Measurements from ENCODE around the gene TAS2R13.
A peak's percentile ranks its signal among the peaks of the same experiment; 100 is the strongest.

Gene TAS2R13, protein sequence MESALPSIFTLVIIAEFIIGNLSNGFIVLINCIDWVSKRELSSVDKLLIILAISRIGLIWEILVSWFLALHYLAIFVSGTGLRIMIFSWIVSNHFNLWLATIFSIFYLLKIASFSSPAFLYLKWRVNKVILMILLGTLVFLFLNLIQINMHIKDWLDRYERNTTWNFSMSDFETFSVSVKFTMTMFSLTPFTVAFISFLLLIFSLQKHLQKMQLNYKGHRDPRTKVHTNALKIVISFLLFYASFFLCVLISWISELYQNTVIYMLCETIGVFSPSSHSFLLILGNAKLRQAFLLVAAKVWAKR

GRCh38 chr12:10909462-10909861 lies at the start of gene TAS2R13:
Gene TAS2R13, minus strand, starts transcription at chr12:10909562. Its CDS starts 264 bp downstream, at chr12:10909298.
- FAIRE-seq (no peak), DNase-seq (ENCODE audit: insufficient read length, low spot score) (no peak)

- no peak for FAIRE-seq
- no peak for DNase-seq (ENCODE audit: insufficient read length, low spot score)
Measured at GRCh38 chr12:10957741-10958140, 48.4 kb upstream of the TAS2R13 start.

GRCh38 chr12:10956085-10956484 lies 46.7 kb upstream of the TAS2R13 start:
- FAIRE-seq = no peak

DNA sequence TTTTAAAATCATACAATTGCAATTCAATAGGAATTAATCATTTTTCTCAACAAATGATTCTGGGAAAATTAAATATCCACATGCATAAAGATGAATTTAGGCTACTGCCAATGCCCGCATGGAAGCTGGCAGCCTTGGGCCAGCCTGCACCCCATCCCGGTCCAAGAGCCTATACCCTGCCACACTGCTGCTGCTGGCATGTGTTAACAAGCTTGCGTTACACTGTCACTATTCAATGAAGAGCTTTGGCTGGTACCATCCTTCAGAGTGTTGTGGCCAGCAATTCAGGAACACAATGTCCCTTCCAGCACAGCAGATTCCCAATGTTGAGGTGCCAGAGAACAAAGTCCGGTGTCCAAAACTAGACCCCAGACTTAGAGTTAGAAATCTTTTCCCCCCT lies 43.3 kb upstream of the TAS2R13 start:
- FAIRE-seq = no peak
- DNase-seq (ENCODE audit: insufficient read length, low spot score) = no peak

More at GRCh38 chr12:10956085-10956484, 46.7 kb upstream of the TAS2R13 start:
- no peak for DNase-seq (ENCODE audit: insufficient read length, low spot score)

DNA sequence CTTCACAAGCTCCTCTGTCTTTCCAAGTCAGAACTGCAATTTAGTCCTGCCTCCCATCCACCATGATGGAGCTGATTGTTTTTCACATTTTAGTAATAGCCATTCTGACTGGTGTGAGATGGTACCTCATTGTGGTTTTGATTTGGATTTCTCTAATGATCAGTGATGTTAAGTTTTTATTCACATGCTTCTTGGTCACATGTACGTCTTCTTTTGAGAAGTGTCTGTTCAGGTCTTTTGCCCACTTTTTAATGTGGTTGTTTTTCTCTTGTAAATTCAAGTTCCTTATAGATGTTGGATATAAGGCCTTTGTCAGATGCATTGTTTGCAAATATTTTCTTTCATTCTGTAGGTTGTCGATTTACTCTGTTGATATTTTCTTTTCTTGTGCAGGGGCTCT lies 33.8 kb upstream of the TAS2R13 start:
- FAIRE-seq (no peak), DNase-seq (ENCODE audit: insufficient read length, low spot score) (no peak)

DNA sequence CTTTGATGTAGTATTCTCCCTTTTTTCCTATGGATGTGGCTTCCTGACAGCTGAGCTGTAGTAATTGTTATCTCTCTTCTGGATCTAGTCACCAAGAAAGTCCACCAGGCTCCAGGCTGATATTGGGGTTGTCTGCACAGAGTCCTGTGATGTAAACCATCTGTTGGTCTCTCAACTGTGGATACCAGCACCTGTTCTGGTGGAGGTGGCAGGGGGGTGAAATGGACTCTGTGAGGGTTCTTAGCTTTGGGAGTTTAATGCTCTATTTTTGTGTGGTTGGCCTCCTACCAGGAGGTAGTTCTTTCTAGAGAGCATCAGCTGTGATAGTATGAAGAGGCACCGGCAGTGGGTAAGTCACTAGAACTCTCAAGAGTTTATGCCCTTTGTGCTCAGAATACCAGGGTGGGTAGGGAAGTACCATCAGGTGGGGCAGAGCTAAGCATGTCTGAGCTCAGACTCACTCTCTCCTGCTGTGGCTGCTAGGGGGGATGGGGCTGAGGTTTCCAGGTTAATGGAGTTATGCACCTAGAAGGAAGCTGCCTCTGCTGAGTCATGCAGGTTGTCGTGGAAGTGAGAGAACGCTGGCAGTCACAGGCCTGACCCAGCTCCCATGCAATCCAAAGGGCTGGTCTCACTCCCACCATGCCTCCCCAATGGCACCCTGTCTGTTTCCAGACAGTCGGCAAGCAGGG lies 32.7 kb upstream of the TAS2R13 start:
- DNase-seq (ENCODE audit: insufficient read length, low spot score) = no peak
- no peak for FAIRE-seq

DNA sequence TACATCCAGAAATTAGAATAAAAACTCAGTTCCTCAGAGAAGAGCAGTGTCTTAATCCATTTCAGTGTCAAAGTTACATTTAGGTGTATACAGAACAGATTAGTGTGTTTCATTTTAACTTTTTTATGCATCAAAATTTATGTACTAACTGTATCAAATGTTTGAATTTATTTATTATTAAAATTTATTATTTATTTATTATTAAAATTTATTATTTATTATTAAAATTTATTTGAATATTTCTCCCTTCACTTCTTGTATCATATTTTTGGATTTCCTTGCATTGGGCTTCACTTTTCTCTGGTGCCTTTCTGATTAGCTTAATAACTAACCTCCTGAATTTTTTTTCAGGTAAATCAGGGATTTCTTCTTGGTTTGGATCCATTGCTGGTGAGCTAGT lies 32.0 kb upstream of the TAS2R13 start:
- DNase-seq (ENCODE audit: insufficient read length, low spot score) = no peak
- FAIRE-seq = no peak

- FAIRE-seq = peak; percentile 23
Measured at GRCh38 chr12:10940389-10940788, 31.0 kb upstream of the TAS2R13 start.

DNA sequence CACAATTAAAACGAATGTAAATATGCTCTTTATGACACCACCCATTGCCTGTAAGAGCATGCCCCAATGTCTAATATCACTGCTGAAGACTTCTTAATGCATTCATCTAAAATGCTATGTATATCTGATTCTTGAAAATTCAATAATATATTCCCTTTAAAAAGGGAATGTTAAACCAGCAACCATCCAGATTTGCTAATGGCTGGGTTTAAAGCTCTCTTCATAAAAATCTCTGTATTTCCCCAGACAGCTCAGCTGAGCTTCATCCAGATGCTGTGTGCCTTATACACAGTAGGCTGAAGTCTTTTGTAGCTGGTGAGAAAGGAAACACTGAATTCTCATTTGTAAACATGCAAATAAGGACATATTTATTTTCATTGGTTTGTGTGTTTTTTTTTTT lies 29.8 kb upstream of the TAS2R13 start, which contains the start of gene TAS2R14:
TSS of gene TAS2R14 (minus strand) at position 101 of the 400 bp plus-strand sequence. CDS start at position 45, 56 bp downstream.
- FAIRE-seq (no peak), DNase-seq (ENCODE audit: insufficient read length, low spot score) (no peak)

More at GRCh38 chr12:10940389-10940788, 31.0 kb upstream of the TAS2R13 start:
- peak; percentile 17 for DNase-seq (ENCODE audit: insufficient read length, low spot score)

GRCh38 chr12:10936506-10936905 lies 27.1 kb upstream of the TAS2R13 start:
- no peak for DNase-seq (ENCODE audit: insufficient read length, low spot score)
- no peak for FAIRE-seq

GRCh38 chr12:10928746-10929286 lies 19.5 kb upstream of the TAS2R13 start, which contains the start of gene PRH2:
Gene PRH2, plus strand, starts transcription at chr12:10929236. Its CDS starts 38 bp downstream, at chr12:10929274.
- FAIRE-seq (no peak), DNase-seq (ENCODE audit: insufficient read length, low spot score) (no peak)

DNA sequence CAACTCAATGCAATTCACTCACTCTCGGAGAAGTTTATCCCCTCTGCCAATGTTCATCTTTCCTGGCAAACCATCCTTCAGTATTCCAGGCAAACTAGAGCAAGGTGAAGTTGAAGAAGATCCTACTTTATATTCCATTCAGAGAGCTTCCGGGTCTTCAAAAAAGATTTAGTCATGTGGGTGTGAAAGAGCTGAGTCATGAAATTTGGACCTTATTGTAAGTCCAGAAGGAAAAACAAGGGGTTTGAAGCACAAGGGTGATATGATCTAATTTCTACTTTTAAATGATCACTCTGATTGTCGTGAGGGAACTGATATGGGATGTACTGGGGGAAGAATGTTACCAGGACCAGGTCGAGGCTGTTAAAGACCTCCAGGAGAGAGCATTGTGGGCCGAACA lies 16.9 kb upstream of the TAS2R13 start:
- DNase-seq (ENCODE audit: insufficient read length, low spot score) (no peak), FAIRE-seq (no peak)

GRCh38 chr12:10919809-10920208 lies 10.4 kb upstream of the TAS2R13 start:
- DNase-seq (ENCODE audit: insufficient read length, low spot score) (no peak), FAIRE-seq (no peak)

DNA sequence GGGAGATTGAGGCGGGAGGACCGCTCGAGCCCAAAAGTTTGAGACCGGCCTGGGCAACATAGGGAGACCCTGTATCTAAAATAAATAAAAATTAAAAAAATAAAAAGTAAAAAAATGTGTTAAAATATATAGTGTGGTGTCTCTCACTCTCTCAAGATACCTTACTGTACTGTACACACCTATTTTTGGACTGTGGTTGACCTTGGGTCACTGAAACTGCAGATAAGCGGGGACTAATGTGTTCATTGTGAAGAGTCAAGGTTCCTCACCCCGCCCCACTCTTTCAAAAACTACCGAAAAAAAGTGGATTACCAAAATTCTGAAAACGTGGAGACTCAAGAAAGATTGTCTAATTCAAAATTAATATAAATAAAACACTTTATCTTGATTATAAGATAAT lies 1.0 kb upstream of the TAS2R13 start:
- FAIRE-seq (no peak), DNase-seq (ENCODE audit: insufficient read length, low spot score) (no peak)

DNA sequence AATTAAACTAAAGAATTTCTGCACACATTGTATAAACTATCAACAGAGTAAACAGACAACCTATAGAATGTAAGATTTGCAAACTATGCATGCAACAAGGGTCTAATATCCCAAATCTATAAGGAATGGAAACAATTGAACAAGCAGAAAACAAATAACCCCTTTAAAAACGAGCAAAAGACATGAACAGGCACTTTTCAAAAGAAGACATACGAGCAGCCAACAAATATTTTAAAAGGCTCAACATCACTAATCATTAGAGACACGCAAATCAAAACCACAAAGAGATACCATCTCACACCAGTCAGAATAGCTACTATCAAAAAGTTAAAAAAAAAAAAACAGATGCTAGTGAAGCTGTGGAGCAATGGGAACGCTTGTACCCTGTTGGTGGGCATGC lies 4.7 kb downstream of the TAS2R13 start:
- DNase-seq (ENCODE audit: insufficient read length, low spot score) (no peak), FAIRE-seq (no peak)

DNA sequence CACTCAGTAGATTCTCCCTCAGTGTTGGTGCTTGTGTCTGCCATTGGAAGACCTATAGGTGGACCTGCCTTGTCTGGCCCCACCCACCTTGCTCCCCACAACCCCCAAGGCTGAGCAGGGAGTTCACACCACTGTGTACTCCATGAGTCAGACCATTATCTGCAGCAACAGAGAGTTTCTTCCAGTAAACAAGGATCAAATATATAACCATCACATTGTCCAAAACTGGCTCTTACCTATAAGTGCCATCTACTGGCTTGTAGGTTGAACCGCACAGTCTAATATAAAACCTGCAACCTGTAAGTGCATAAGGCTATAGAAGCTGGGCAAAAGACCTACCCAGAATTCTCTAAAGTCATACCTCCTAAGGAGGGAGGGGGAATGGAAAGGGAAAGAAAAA lies 7.9 kb downstream of the TAS2R13 start:
- no peak for DNase-seq (ENCODE audit: insufficient read length, low spot score)
- FAIRE-seq = no peak

DNA sequence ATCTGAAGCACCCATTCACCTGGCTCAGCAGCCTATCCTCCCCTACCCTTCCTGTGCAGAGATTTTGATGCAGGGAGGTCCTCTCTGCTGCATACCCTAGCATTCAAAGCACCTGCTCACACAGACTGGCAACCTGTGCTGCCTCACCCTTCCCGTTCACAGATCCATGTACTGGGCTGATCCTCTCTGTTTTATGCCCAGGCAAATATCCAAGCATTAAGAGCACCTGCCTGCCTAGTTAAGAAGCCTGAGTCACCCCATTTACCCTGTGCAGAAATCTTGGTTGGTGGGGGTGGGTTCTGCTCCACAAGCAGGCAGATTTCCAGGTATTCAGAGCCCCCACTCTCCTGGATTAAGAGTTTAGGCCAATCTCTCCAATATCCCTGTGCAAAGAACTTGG lies 8.4 kb downstream of the TAS2R13 start:
- DNase-seq (ENCODE audit: insufficient read length, low spot score) = no peak
- FAIRE-seq = no peak

DNA sequence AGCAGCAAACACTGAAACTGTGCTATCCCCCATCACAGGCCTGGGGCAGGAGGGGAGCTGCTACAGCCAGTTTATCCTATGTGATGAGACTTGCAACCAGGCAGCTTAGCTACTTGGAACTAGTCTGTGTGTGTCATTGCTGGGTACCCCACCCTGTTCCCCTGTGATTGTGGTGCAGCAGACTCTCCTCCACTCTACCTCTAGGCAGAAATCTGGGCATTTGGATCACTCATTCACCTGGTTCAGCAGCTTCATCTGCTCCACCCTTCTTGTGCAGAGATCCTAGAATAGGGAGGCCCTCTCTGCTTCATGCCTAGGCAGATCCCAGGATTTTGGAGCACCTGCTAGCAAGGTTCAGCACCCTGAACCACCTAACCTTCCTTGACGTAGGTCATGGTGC lies 8.8 kb downstream of the TAS2R13 start:
- FAIRE-seq (no peak), DNase-seq (ENCODE audit: insufficient read length, low spot score) (no peak)

- FAIRE-seq (no peak), DNase-seq (ENCODE audit: insufficient read length, low spot score) (no peak)
Measured at GRCh38 chr12:10896854-10897253, 12.5 kb downstream of the TAS2R13 start.

- no peak for DNase-seq (ENCODE audit: insufficient read length, low spot score)
- FAIRE-seq = no peak
Measured at GRCh38 chr12:10891937-10892336, 17.4 kb downstream of the TAS2R13 start.

- no peak for DNase-seq (ENCODE audit: insufficient read length, low spot score)
- FAIRE-seq = no peak
Measured at GRCh38 chr12:10889226-10889625, 20.1 kb downstream of the TAS2R13 start.

Data from HTR-8/SVneo (cell line).